Measurements from ENCODE around the gene BCL2L15.

GRCh38 chr1:113930499-113931161 lies 43.2 kb upstream of the BCL2L15 start:
- no peak for TF ChIP-seq CTCF (IDR thresholded peaks at IDR 0.05; ENCODE audit: insufficient read depth, low read depth, low read length)
- TF ChIP-seq EZH2 (IDR thresholded peaks at IDR 0.05; ENCODE audit: insufficient read depth, low read length) = no peak
